GM10266 (cell line): ENCODE data around the gene GNAT3.

Experiments
- DNase-seq: peaks from one replicate; pipeline ENCODE4 v3.0.0; 2012; ENCODE audit errors: extremely low spot score
- TF ChIP-seq, protein P1 (sequence below): IDR thresholded peaks from 2 replicates; pipeline ENCODE4 v1.5.1; 2012; ENCODE audit warnings: mild to moderate bottlenecking, low read depth; ENCODE audit not compliant: control insufficient read depth, insufficient read depth; ENCODE audit errors: missing control alignments

The GNAT3 gene

DNA sequence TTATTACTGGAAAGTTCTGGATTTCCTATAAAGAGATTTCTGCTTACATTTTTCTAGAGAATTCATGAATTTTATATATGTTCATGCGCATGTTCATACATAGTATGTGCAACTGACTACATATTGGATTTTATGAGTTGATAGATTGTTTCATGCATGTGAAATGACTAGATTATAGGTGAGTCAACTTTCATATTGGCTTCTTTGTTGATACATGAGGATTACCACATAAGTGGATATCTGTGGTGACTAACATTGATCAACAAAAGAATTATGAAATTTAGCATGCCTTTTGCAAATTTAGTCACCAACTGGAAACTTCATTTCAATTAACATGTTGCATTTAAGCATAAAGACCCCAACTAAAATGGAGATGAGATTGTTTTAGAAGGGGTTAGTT lies 99.0 kb downstream of the GNAT3 start:
- no peak for DNase-seq
- TF ChIP-seq, protein P1, sequence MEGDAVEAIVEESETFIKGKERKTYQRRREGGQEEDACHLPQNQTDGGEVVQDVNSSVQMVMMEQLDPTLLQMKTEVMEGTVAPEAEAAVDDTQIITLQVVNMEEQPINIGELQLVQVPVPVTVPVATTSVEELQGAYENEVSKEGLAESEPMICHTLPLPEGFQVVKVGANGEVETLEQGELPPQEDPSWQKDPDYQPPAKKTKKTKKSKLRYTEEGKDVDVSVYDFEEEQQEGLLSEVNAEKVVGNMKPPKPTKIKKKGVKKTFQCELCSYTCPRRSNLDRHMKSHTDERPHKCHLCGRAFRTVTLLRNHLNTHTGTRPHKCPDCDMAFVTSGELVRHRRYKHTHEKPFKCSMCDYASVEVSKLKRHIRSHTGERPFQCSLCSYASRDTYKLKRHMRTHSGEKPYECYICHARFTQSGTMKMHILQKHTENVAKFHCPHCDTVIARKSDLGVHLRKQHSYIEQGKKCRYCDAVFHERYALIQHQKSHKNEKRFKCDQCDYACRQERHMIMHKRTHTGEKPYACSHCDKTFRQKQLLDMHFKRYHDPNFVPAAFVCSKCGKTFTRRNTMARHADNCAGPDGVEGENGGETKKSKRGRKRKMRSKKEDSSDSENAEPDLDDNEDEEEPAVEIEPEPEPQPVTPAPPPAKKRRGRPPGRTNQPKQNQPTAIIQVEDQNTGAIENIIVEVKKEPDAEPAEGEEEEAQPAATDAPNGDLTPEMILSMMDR = no peak

DNA sequence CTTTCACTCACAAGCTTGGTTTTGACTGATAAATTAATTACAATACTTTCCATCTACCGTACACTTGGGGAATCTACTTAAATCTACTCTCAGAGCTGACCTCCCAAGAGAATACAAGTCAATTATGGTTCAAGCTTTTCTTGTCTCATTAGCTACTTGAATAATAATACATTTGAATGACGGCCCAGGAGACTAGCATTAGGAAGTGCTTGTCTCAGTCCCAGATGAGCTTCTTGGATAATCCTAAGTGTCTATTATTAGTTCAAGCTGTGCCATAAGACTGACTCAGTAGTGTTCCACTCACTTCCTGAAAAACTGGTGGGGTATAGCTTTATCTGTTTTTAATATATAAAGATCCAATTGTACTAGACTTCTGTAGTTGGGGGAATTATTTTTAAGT lies 100.2 kb downstream of the GNAT3 start:
- DNase-seq = no peak
- TF ChIP-seq, protein P1 = no peak

DNA sequence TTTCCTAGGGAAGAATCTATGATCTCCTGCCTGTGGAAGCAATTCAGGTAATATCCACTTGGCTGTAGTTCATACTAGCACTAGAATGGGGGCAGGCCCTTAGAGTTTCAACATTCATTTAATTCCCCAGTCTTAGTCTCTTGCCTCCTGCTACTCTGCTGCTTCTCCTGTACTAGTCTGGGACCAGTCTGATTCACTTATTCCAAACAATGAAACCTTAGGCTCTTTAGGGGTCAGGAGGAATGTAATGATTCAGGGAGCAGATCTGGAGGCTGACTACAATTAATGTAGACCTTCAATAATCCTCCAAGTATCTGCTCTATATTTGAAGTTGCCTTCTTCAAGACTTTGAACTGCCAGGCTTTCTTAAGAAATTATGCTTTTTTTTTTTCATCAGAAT lies 101.8 kb downstream of the GNAT3 start:
- DNase-seq = no peak
- TF ChIP-seq, protein P1 = no peak
